AG09309 (cell line): ENCODE data around the gene GVQW3.

Source experiments
- DNase-seq: peaks from one replicate; pipeline ENCODE4 v3.0.0-alpha.2; 2010; ENCODE audit warnings: low read depth
- H3K4me3 ChIP-seq: 2 replicates; pipeline ENCODE4 v1.5.1; 2011; ENCODE audit warnings: mild to moderate bottlenecking, low read depth, low read length, moderate library complexity; ENCODE audit not compliant: control insufficient read depth
- CTCF ChIP-seq: IDR thresholded peaks from 2 replicates; pipeline ENCODE4 v1.5.1; 2011; ENCODE audit warnings: mild to moderate bottlenecking, low read depth, low read length, inconsistent platforms; ENCODE audit not compliant: insufficient read depth, control insufficient read depth; ENCODE audit errors: missing control alignments

Gene GVQW3

DNA sequence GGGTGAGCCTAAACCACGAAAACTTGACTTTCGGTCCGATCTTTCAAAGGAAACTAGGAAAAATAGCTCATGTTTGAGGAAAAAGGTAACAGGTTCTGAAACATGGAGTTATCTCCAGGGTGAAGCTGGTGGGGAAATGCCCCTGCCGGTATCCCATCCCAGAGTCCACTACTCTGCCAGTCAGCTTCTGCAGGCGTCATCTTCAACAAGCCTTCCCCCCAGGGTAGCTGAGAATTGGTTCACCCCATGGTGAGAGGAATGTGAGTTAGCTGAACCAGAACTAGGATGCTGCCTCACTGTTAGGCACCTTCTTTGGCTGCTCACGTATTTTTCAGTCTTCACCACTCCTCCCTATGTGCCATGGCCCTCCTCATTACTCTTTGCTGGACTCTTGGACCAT, 1.1 kb downstream of the GVQW3 start:
- TF ChIP-seq CTCF, result no peak
- no peak for DNase-seq
- H3K4me3 ChIP-seq, result no peak overlapping the region

DNA sequence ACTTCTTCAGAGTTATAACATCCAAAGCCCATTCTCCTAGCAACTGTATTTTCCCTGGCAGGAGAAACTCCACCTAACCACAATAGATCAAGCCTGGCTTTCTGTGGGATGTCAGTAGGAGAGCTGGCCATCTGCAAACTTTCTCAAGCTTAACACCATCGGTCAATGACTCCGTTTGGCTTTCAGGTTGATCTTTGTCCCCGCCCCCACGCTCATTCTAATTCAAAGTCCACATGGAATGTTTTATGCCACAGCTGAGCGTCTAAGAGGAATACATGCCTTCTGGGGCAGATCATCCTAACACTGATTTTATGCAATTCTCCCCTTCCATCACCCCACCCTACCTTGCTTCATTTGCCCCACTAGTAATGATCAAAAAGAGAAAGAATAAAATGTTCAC, 4.8 kb downstream of the GVQW3 start:
- no peak overlapping the region for H3K4me3 ChIP-seq
- no peak for TF ChIP-seq CTCF
- DNase-seq, result no peak

DNA sequence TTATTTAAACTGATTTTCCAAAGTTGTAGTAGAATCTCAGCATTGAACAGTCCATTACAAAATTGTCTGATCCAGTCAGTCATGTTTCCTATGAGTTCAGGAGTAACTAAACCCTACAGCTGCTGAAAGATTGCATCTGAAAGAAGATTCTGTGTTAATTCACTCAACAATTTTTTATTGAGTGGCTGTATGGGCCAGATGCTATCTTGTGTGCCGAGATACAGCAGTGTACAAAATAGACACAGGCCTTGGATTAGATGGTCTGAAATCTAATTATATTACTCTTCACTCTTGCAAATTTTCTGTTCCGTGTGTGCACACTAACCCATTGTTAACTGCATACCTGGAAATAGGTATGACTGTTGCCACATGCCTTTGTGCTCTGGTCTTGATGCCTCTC, 7.3 kb downstream of the GVQW3 start:
- TF ChIP-seq CTCF, result no peak
- no peak for DNase-seq
- no peak overlapping the region for H3K4me3 ChIP-seq

- H3K4me3 ChIP-seq, result no peak overlapping the region
- TF ChIP-seq CTCF, result no peak
- DNase-seq, result no peak
Measured at GRCh38 chr11:76391021-76391420, 9.9 kb downstream of the GVQW3 start.

- TF ChIP-seq CTCF, result no peak
- DNase-seq, result no peak
- no peak overlapping the region for H3K4me3 ChIP-seq
Measured at GRCh38 chr11:76391811-76392475, 10.8 kb downstream of the GVQW3 start.

GRCh38 chr11:76392870-76393269, 11.7 kb downstream of the GVQW3 start:
- H3K4me3 ChIP-seq, result no peak overlapping the region
- TF ChIP-seq CTCF, result no peak
- DNase-seq, result no peak

GRCh38 chr11:76394411-76394810, 13.3 kb downstream of the GVQW3 start:
- no peak for TF ChIP-seq CTCF
- DNase-seq, result no peak
- no peak overlapping the region for H3K4me3 ChIP-seq
